Measurements from ENCODE around the gene CASK.
"Not testable (repeated sequence)": the region's sequence is repeated elsewhere in the genome, so short reads cannot be mapped to it uniquely, and the experiment has no call there.

The CASK gene

DNA sequence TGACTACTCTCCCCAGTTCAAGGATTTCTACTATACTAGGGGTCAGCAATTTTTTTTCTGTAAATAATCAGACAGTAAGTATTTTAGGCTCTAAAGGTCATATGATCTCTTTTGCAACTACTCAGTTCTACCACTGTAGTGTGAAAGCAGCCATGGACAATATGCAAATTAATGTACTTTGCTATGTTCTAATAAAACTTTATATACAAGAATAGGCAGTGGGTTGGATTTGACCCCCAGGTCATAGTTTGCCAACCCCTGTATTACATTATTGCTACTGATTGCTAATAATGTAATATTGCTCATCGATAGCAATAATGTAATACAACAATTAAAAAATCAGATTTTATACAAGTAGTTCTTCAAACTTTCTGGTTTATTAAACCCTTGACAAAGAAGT is 293.8 kb downstream of the CASK start:
- no peak for DNase-seq (ENCODE audit: low read depth)

DNA sequence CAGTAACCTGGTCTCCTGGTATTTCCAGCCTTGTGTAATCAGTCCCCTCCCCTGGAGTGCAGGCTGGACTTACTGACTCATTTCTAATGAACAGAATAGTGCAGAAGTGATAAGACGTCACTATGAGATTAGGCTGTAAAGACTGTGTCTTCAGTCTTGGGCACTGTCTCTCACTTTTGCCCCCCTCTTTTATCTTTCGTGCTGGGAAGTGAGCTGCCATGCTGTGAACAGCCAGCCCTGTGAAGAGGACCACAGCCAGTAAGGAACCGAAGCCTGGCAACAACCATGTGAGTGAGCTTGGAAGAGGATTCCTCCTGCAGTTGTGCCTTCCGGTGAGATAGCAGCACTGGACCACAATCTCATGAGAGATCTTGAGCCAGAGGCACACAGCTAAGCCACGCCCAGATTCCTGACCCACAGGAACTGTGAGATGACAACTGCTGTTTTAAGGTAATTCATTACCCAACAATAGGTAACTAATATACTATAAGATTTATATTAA is 302.1 kb downstream of the CASK start:
- DNase-seq (ENCODE audit: low read depth), result no peak

DNA sequence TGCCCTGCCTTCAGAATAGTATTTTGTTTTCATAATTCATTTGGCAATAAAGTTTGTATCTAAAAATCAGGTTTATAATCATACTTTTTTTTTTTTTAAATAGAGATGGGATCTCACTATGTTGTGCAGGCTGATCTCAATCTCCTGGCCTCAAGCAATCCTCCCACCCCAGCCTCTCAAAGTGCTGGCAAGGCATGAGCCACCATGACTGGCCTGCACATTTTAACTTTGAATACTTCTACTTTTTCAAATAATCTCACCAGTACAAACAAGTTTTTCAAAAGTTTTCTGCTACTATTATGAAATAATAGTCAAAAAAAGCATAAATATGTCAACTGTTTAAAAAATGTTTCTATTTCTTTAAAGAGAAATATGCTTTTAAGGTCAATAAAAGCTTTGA is 304.1 kb downstream of the CASK start:
- no peak for DNase-seq (ENCODE audit: low read depth)

DNA sequence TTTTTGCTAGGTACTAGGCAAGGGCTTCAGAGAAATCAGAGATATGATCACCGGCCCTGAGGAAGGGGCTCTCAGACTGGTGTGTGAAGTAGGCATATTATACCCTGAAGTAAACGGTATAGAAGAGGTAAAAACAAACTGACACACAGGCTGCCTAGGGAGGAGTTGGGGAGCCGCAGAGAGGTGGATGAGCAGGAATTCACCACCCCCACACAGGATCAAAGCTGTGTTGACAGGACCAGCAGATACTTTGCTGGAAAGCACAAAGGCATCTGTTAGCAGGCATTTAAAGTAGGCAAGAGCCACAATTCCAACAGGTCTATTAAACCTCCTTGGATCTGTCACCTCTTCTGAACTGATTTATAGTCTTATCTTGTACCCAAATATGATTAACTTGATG is 306.4 kb downstream of the CASK start:
- DNase-seq (ENCODE audit: low read depth), result no peak

DNA sequence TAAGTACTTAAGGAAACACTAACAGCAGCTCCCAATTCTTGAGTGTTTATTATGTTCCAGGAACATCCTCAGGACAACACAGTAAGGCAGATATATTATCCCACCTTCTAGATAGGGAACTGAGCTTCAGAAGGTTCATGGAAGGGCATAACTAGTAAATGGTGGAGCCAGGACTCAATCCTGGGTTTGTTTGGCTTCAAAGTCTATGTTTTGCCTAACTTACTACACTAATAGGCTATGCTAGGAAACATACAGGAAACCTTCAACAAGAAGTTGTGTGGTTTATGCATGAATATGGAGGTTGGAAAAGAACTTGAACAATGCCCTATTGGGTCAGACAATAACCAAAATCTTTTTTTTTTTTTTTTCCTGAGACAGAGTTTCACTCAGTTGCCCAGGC is 307.1 kb downstream of the CASK start:
- DNase-seq (ENCODE audit: low read depth), result no peak

DNA sequence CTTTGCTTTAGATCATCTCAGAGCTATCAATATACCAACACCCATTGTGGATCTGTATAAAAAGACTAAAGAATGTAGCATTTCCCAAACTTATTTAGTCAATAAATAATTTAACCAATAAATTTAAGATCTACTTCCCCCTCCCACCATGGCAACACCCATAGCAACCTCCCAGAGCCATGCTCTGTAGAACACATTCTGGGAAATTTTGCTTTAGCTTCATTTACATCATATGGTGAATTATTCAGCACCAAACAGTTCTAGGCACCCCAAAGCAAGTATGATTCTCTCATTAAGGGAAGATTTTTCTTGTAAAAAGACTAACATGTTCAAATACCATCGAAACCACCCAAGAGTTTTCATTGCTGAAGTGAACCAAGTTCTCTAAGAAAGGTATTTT is 315.1 kb downstream of the CASK start:
- no peak for DNase-seq (ENCODE audit: low read depth)

DNA sequence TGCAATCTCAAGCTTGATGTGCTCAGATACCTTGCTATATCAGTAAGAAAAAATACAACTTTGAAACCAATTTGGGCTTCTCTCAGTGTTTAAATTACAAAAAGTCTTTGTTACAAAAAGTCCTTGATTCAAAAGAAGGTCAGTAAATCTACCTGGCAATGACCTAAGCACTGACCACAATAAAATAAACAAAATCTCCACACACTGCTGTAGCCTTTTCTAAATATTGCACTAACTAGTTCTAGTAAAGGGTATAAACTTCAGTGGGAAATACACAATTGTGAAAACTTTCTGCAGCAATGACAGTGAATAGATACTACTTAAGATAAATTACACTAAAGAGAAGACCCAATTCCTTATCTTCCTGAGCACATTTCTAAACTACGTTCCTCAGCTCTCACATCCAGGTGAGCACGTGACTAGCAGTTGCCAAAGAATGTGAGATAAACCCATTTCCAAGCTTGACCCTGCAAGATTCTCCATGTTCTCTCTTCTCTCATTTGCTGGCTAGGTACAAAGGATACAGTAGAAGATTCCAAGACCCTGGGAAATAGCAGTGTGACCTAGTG is 316.0 kb downstream of the CASK start:
- DNase-seq (ENCODE audit: low read depth), result no peak

DNA sequence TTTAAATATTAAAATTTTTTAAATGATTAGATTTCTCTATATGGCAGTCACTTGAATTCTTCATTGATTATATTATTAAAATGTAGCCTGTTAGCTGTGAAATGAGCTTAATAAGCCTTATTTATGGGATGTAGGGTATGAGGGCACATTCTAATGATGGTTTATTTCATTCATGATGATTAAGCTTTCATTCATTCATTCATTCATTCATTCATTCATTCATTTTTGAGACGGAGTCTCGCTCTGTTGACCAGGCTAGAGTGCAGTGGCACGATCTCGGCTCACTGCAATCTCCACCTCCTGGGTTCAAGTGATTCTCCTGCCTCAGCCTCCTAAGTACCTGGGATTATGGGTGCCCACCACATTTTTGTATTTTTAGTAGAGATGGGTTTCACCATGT is 317.3 kb downstream of the CASK start:
- DNase-seq (ENCODE audit: low read depth), result not testable (repeated sequence)

DNA sequence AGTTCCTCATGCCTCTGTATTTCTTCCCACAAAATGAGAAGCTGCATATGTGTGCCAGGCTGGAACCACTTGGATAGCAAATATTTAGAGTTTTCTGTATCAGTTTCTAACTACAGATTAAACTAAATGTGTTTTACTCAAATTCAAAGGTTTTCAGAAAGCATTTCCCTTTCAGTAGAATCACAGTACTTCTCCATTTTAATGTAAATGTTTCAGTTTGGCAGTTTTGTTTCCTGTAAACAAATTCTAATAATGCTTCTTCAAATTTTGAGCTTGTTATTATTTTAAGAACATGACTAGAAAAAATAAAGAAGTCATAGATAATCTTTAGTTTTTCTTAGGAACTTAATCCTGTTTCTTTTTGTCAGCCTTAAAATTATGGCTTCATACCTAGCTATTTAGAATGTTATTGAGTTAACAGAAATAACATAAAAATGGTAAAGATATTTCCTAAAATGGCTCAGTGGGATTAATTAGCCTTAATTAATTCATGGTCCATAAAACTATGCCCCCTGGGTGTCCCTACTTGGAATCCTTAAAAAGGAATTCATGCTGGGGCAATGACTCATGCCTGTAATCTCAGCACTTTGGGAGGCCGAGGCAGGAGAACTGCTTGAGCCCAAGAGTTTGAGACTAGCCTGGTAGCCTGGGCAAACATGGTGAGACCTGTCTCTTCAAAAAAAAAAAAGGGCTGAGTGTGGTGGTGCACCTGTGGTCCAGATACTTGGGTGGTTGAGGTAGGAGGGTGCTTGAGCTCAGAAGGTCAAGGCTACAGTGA is 318.4 kb downstream of the CASK start:
- no peak for DNase-seq (ENCODE audit: low read depth)

DNA sequence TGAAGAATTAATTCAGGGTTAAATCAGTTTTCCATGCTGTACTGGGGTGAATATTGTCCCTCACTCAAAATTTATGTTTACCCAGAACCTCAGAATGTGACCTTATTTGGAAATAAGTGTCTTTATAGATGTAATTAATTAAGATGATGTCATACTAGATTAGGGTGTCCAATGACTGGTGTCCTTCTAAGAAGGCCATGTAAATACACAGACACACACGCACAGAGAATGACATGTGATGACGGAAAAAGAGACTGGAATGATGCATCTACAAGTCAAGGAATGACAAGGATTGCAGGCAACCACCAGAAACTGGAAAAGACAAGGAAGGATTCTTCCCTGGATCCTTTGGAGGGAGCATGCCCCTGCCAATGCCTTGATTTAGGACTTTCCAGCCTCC is 319.2 kb downstream of the CASK start:
- DNase-seq (ENCODE audit: low read depth), result no peak

DNA sequence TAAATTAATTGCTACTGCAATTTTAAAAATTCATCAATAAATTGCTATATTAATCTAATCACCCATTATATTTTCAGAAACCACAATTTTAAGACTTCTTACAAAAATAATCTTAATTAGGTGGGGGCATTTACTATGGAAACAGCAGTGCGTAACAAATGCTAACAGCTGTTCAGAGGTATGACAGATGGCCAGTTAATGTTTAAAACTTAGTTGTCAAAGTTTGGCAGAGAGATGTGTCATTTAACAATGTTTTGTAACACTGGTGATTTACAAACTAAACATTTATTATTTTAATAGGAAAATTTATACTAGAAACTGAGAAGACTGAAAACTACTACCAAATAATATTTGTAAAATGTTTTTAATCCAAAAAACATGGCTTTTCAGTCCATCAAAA is 319.8 kb downstream of the CASK start:
- DNase-seq (ENCODE audit: low read depth), result no peak

DNA sequence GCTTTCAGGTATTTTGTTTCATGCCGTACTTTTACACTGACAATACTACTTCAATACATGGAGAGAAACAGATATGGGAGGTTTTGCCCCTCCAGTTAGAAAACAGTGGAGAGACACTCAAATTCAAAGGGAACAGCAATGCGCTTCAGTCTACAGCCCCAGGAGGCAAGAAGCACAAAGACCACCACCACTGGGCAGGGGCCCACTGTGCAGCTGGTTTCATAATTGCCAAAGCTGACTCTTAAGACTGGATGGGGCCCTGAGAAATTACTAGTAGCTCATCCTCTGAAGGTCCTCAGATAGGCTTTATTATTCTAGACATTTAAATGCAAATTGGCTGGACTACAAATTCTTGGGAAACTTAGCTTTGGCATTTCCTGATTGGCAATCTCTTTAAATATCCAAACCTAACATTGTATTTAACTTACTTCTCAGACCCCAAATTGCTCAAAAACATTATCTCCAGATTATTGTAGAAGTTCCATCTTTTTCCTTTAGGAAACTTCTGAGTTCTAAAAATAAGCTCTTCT is 320.5 kb downstream of the CASK start:
- DNase-seq (ENCODE audit: low read depth), result no peak

DNA sequence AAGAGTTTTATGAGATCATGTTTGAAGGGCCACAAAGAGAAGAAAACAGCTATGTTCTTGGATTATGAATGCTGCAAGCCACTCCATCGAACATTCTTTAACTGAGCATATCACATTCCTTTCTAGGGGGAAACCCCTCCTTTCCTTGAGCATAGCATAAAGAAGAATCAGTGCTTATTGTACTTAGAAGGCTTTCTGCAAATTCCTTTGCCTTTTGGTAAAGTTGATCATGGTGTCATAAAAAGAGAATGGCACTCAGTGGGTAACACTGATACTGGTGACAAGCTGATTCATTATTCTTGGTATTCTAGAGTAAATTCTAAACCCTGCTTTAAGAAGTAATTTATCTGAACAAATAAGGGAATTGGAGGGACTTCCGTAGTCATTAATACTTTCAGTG is 323.1 kb downstream of the CASK start:
- DNase-seq (ENCODE audit: low read depth), result no peak

DNA sequence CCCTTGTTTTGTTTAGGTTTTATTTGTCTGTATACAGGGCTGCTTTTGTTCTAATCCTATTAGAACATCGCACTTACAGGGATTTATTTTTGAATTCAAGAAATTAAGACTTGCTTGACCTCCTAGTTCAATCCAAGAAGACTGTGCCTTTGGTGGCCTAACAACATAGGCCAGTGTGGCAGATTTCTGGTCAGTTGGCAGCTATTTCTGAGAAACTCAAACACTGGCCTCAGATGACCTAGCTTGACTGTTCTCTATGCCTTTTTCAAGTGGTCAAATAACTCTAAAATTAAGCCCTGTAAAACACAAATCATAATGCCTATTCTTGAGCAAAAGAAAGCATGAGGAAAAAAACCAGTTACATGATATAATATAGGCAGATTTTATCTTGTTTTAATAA is 323.8 kb downstream of the CASK start:
- DNase-seq (ENCODE audit: low read depth), result no peak

DNA sequence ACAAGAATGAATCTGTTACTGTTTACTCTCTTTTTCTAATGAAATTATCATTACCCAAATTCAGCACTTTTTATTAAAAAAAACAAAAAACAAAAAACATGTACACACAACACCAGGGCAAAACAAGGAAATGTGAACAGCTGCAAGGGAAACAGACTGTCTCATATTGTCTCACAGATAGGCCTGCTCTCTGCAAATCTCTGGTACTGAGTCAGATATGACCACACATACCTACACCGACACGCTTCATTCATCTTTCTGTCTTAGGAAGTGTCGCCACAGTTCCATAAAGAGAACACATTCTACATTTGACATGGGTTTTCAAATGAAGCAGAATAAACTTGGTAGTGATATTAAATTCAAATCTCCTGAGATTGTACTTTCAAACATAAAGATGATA is 326.8 kb downstream of the CASK start:
- no peak for DNase-seq (ENCODE audit: low read depth)

DNA sequence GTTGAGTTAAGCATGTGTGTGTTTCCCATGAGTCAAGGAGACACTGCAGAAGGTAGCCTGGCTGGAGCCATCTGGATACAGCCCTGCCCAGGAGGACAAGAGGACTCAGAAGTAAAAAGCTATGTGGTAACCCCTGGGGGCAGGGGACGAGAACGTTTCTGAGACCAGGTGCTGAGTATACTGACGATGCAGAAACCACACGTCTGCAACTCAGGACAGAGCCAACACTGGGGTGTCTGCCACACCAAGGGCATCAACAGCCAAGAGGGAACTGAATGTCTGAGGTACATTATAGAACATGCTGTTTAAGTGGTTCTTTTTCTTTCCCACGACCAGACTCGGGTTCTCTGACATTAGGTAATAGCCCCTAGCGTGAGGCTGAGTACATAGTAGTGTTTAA is 328.7 kb downstream of the CASK start:
- no peak for DNase-seq (ENCODE audit: low read depth)

DNA sequence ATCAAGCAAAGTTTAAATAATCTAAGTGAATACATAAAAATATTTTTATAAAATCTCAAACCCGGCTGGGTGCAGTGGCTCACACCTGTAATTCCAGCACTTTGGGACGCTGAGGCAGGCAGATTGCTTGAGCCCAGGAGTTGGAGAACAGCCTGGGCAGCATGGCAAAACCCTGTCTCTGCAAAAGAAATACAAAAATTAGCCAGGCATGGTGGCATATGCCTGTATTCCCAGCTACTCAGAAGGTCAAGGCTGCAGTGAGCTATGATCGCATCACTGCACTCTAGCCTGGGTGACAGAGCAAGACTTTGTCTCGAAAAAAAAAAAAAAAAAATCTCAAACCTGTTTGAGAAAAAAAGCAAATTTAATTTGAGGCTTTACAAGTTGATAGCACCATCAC is 331.4 kb downstream of the CASK start:
- no peak for DNase-seq (ENCODE audit: low read depth)

DNA sequence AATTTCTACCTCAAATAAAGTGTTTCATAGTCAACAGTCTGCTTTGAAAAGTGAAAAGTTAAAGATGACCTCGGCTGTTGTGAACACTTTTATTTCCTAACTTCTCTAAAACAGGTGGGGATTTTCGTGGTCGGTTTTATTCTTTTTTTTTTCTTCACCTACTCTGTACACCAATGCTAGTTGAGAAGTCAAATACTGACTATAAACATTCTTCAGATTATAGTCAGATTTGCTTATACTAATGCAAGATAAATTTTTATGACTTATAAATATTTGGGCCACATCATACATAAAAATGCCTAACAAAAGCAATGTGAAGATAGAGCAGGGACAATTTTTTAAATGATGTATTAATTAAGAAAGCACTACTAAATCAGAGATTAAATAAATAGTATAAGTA is 332.7 kb downstream of the CASK start:
- DNase-seq (ENCODE audit: low read depth), result no peak

DNA sequence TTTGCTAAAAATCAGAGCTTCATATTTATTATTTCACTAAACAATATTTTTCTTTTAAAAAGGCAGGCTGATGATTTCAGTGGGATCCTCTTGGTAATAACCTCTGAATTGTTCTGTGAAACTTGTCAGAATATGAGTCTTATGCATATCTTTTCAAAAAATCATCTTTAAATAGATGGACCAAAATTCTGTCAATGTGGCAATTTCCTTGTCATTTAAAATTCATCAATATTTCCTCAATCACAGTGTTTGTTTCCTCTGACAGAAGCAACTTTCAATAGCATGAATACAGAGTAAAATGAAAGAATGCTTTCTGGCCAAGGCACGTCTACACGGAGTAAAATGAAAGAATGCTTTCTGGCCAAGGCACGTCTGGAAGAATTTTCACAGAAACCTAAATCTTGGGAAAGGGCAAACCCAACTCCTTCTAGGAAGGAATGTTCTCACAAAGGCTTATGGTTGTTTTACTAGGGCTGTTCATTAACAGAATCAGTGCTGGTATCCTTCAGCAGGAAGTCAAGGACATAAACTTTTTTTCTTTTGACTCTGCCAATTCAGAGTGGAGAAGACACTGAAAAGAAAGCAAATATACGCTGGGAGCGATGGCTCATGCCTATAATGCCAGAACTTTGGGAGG is 333.6 kb downstream of the CASK start:
- no peak for DNase-seq (ENCODE audit: low read depth)

DNA sequence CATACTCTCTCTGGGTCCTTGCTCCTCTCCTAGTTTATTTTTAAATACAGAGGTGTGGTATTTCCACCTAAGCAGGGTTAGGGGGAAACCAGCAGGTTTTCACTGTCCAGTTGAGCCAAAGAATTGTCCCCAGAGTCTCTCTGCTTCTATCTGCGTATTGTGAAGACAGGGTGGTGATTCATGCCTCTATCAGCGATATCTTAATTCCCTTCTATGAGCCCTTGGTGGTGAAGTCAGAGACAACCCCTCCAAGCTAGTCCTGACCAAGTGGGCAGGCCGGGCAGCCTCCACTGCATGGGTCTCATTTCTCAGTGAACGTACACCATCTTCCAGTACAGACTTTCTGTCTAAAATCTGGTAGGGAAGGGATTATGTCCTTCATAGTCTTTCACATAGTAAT is 335.1 kb downstream of the CASK start:
- DNase-seq (ENCODE audit: low read depth), result no peak

DNA sequence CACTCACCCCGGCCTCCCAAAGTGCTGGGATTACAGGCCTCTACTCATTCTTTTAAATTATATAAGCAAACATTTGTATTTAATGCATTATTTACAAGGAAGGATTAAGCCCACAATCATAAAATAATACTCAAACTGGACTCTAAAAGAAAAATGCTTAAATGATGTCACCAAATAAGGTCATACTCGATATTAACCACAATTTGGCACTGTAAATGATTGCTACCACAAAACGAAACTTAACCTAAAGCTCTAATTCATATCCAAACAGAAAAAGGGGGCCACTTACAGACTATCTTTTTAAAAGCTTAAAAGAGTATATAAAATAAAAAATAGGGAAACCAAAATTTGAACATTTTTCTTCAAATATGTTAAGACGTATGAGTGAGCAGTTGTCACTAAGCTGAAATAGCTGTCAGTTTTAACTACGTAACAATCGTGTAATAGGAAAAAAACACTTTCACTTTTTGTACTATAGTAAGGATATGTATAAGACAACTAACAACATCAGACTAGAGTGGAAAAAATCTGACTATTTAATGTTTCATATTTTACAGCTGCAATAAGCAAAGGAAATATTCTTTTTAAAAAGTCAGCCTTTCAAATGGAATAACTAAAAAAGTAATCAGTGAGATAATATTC is 342.8 kb downstream of the CASK start:
- DNase-seq (ENCODE audit: low read depth), result no peak

DNA sequence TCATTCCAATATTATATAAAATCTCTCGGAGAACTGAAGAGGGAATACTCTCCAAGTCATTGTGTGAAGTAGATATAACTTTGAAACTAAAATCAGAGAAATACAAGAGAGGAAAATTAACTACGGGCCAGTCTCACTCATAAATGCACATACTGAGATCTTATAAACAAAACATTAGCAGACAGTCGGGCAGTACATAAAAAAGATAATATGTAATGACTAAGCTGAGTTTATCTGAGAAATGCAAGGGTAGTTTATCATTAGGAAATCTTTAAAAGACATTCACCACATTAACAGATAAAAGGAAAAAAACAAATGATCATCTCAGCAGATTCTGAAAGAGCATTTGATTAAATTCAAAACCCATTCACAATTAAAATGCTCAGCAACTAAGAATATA is 359.5 kb downstream of the CASK start:
- no peak for DNase-seq (ENCODE audit: low read depth)

DNA sequence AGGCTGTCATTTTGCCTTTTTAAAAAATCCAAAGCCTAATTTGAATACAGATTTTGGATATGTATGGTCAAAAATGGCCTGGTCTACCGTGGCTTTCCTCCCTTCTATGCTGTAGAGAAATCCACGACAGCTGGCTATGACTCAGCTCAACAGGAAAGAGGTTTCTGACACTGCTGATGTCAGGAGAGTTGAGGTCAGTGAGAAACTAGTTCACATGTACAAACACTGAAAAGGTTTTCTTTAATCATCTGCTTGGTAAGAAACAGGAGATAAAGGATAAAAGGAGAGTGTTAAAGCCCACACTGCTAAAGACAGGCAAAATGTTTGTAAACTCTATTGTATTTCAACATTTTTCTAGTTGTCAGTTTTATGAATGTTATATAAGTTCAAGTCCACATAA is 362.3 kb downstream of the CASK start:
- no peak for DNase-seq (ENCODE audit: low read depth)

All from activated T-cell treated with anti-CD3 and anti-CD28 coated beads for 1 hour (primary cell).